Thymus (tissue), 11 donors: Measurements from ENCODE around the gene KRT76. TPM values are rescaled to one million over a fixed set of nuclear protein-coding genes. Genes with fewer than 3 reads are reported as not detected.

Experiments used
- DNase-seq, 9 donors: peaks; one replicate each; pipeline ENCODE4 v3.0.0-alpha.2; 2013; ENCODE audit warnings: low spot score in 9 of 9, low read depth in 6 of 9, missing footprints in 1 of 9
- H3K27ac ChIP-seq, 2 donors: one replicate each; pipeline ENCODE4 v1.5.1; 2013; ENCODE audit warnings: control low read depth in 1 of 2, low read depth in 1 of 2, low read length in 1 of 2, mild to moderate bottlenecking in 1 of 2, moderate library complexity in 1 of 2
- H3K27me3 ChIP-seq, 2 donors: one replicate each; pipeline ENCODE4 v1.5.1; 2013; ENCODE audit warnings: low read length in 1 of 2; ENCODE audit not compliant: control insufficient read depth in 2 of 2, insufficient read depth in 1 of 2
- H3K36me3 ChIP-seq, 2 donors: one replicate each; pipeline ENCODE4 v1.5.1; 2013; ENCODE audit warnings: low read length in 1 of 2, mild to moderate bottlenecking in 1 of 2, moderate library complexity in 1 of 2; ENCODE audit not compliant: control insufficient read depth in 2 of 2, insufficient read depth in 2 of 2
- H3K4me1 ChIP-seq, 2 donors: one replicate each; pipeline ENCODE4 v1.5.1; 2013; ENCODE audit warnings: low read length in 2 of 2; ENCODE audit not compliant: control insufficient read depth in 2 of 2, insufficient read depth in 2 of 2
- H3K4me3 ChIP-seq, 2 donors: one replicate each; pipeline ENCODE4 v1.5.1; 2013; ENCODE audit warnings: low read length in 2 of 2, control low read depth in 1 of 2, mild to moderate bottlenecking in 1 of 2
- H3K9me3 ChIP-seq, 2 donors: one replicate each; pipeline ENCODE4 v1.5.1; 2013; ENCODE audit warnings: low read length in 1 of 2, mild to moderate bottlenecking in 1 of 2; ENCODE audit not compliant: control insufficient read depth in 2 of 2, insufficient read depth in 1 of 2
- WGBS: extraction: QIAGEN DNeasy Blood & Tissue Kit; methylation state at CpG from one replicate; pipeline ENCODE4 v1.1.7; 2013; 5-methylcytosine and 5-hydroxymethylcytosine counted together
- polyA plus RNA-seq: library from polyadenylated mRNA; stranded (reverse); fragments of 200-250 nt; gene quantifications from one replicate; pipeline ENCODE4 v1.2.3, GENCODE V29; 2013
- total RNA-seq: library from RNA; stranded (reverse); fragments of 120-200 nt; gene quantifications from one replicate; pipeline ENCODE4 v1.2.4, GENCODE V29; 2013
- donor health status: healthy.

The KRT76 gene
- total and polyA plus RNA-seq, 2 donors = 0.14 to 0.91 TPM

DNA sequence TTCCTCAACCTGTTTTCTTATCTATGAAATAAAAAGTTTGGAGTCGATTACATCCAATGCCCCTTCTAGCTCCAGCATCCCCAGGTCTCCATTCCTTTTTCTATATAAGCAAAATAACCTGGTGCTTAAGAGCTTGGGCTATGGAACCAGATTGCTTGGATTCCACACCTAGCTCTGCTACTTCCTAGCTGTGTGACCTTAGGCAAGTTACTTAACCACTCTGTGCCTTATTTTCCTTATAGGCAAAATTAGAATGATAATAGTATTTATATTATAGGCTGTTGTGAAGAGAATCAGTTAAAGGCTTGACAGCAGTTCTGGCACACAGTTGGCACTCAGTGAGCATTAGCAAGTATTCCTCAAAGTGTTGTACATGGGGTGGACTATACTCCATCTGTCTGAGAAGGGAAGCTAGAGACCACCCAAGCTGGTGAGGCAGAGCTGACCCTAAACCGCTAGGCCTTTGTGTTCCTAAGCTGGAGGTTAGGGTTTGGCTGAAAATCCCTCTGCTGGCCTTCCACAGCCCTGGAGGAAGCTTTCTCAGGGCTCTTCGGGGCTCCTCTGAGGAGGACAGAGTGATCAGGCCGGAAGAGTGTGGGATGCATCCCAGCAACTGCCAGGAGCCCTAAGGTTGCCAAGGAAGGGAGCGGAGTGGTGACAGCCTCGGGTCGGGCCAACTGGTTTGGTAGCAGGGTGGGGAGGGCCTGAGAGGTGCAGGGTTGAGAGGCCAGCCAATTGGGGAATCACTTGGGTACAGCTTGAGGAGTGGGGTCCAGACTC lies 42.8 kb upstream of the KRT76 start:
- Histone ChIP-seq H3K27me3 (peaks cover 0 to 10% of the 10 kb centered on the region in 2 donors), H3K4me3 (no peak overlapping the region), H3K9me3 (no peaks in the 10 kb centered on the region), H3K36me3 (no peaks in the 10 kb centered on the region), H3K4me1 (peaks cover 0 to 2% of the 10 kb centered on the region in 2 donors), H3K27ac (no peak overlapping the region)
- WGBS = 94% methylated on average over 7 of the region's 7 CpGs
- no peak for DNase-seq

DNA sequence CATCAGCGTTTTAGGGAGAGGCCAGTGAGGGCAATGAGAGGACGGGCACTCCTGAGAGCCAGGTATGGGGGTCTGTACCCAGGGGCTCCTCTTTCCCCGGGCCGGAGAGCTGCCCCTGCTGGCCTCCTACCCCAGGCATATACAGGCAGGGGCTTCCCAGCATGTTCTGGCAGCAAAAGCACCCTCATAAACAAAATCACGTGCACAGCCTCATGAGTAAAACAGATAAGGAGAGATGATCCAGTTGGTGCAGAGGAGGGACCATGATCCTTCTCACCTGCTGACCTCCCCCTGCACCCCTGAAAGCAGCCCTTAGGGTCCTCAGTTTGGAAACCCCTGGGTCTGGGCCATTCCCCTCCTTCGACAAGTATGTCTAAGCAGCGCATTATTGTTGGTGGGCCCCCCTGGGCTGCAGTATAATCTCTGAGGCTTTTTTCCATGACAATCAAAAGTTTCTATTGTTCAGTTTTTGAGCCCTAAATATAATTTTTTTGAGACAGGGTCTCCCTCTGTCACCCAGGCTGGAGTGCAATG lies 41.8 kb upstream of the KRT76 start:
- H3K27ac ChIP-seq = no peak overlapping the region
- no peaks in the 10 kb centered on the region for H3K36me3 ChIP-seq
- H3K9me3 ChIP-seq = no peaks in the 10 kb centered on the region
- no peak overlapping the region for H3K4me3 ChIP-seq
- H3K27me3 ChIP-seq = peaks cover 0 to 10% of the 10 kb centered on the region in 2 donors
- WGBS = 81% methylated on average over 7 of the region's 7 CpGs
- H3K4me1 ChIP-seq = peaks cover 0 to 2% of the 10 kb centered on the region in 2 donors
- no peak for DNase-seq

DNA sequence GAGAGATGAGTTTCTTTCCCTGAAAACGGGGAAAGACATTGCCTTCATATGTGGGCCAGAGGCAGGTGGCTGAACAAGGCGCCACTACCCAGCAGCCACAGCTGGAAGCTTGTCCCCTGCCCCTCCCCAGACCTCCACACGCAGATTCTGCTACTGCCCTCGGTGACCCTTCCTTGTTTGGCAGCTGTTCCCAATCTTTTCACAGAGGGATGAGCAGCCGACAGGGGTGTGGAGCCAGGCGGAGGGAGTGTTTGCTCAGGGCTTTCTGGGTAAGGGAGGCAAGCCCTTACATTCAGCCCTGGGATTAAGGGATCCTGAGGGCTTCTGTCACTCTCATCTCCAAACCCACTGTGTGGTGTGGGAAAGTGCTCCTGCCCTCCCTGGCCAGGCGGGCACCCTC lies 41.2 kb upstream of the KRT76 start:
- Histone ChIP-seq H3K9me3 (no peaks in the 10 kb centered on the region), H3K36me3 (no peaks in the 10 kb centered on the region), H3K27me3 (peaks cover 0 to 11% of the 10 kb centered on the region in 2 donors), H3K27ac (no peak overlapping the region), H3K4me1 (peaks cover 0 to 2% of the 10 kb centered on the region in 2 donors), H3K4me3 (no peak overlapping the region)
- WGBS = 63% methylated on average over 7 of the region's 7 CpGs
- no peak for DNase-seq

DNA sequence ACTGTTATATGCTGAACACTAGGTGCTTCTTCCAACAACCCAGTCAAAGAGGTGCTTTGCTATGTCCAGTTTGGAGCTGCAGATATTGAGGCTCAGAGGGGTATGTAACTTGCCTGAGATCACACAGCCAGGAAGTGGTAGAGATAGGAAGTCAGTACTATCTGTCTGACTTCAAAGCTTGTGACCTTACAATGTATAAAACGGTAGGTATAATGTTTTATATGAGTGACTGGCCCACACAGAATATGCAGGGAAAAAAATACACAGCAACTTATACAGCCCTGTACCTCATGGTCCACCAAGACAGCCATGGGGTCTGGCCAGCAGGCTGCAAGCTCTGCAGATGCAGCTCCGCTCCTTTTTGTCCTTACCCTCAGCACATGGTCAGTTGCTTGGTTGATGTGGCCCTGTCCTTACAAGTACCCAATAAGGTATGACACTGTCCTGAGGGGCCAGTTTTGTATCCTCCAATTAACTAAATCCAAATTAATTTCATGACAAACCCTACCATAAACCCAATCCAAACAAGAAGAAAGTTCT lies 40.6 kb upstream of the KRT76 start:
- Histone ChIP-seq H3K9me3 (no peaks in the 10 kb centered on the region), H3K4me3 (no peak overlapping the region), H3K27ac (no peak overlapping the region), H3K27me3 (peaks cover 0 to 12% of the 10 kb centered on the region in 2 donors), H3K4me1 (peaks cover 0 to 2% of the 10 kb centered on the region in 2 donors), H3K36me3 (no peaks in the 10 kb centered on the region)
- no peak for DNase-seq
- 79% methylated on average over 2 of the region's 2 CpGs for WGBS

DNA sequence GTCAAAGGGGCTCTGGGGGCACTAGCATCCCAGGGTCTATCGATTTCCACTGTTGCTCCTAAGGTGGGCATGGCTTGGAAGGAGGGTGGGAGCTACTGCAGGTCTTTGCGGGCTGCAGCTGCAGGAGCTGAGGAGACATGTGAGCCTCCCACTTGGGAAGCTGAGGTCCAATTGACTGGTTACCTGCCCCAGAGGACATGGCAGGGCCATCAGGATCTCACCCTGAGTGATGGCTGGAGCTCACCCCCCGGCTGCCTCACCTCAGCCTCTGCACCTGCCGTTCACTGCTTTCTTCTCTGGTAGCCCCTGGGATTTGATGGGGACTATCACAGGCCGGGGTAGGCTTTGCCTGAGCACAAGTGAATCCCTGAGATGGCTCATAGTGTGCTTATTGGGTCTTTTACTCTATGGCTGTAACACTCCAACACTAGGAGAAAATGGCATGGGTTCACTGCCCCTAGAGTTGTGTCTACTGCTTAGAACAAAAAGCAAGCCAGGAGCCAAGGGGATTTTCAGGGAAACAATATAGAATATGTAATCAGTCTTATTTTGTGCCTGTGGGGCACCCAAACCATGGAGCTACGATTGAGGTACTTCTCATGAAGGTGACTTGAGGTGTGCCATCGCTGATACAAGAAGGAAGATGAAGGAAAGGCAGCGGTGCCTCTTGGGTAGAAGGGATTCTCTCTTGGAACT lies 40.0 kb upstream of the KRT76 start:
- Histone ChIP-seq H3K27me3 (peaks cover 0 to 12% of the 10 kb centered on the region in 2 donors), H3K4me3 (no peak overlapping the region), H3K9me3 (no peaks in the 10 kb centered on the region), H3K27ac (no peak overlapping the region), H3K36me3 (no peaks in the 10 kb centered on the region), H3K4me1 (no peaks in the 10 kb centered on the region)
- WGBS = 94% methylated on average over 8 of the region's 8 CpGs
- no peak for DNase-seq

DNA sequence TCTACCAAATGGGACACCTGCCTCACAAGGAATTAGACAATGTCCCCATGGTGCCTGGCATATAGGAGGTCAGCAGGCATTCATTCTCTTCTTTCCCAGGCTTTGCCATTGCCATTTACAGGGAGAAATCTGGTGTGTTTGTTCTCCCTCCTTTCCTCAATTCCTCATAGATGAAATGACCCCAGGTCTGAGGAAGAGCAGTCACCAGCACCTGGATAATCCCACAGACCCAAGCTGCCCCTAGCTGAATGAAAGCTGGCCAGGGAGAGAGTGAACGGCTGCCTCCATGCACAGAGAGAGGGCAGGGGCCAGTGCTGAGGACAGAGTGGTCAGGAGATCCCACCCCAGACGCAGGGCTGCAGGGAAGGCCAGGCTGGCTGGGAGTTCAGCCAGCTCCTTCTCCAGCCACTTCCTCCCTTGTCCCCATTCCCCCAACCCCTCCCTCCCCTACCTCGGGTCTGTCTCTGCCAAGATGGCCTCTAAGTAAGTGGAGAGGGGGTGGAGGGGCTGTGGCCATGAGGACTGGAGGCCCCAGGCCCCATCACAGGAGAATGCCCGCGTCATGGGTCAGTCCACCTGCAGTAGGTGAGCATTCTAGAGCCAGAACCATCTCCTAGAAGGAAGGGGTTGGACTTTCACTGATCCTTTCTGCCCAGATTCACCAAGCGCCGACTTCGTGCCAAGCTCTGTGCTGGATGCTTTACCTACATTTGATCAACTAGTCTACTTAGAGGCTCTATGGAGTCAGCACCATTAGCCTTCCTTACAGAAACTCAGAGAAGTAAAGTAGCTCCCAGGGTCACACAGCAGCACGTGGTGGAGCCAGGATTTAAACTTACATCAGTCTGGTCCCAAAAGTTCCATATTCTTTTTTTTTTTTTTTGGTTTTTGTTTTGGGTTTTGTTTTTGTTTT lies 38.8 kb upstream of the KRT76 start:
- no peaks in the 10 kb centered on the region for H3K36me3 ChIP-seq
- no peaks in the 10 kb centered on the region for H3K9me3 ChIP-seq
- no peaks in the 10 kb centered on the region for H3K4me1 ChIP-seq
- 81% methylated on average over 9 of the region's 9 CpGs for WGBS
- peaks cover 0 to 15% of the 10 kb centered on the region in 2 donors for H3K27me3 ChIP-seq
- no peak overlapping the region for H3K4me3 ChIP-seq
- H3K27ac ChIP-seq = no peak overlapping the region
- no peak for DNase-seq

DNA sequence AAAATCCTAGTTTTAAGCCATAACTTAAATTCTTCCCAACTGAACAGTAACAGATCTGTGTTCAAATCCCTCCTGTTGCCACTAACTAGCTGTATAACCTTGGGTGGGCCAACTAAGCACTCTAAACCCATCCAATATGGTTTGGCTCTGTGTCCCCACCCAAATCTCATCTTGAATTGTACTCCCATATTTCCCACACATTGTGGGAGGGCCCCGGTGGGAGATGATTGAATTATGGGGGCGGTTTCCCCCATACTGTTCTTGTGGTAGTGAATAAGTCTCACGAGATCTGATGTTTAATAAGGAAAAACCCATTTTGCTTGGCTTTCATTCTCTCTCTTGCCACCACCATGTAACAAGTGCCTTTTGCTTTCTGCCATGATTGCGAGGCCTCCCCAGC lies 38.0 kb upstream of the KRT76 start:
- DNase-seq = no peak
- 96% methylated on average over 4 of the region's 4 CpGs for WGBS
- Histone ChIP-seq H3K27me3 (peaks cover 0 to 14% of the 10 kb centered on the region in 2 donors), H3K36me3 (no peaks in the 10 kb centered on the region), H3K4me3 (no peak overlapping the region), H3K27ac (no peak overlapping the region), H3K9me3 (no peaks in the 10 kb centered on the region), H3K4me1 (no peaks in the 10 kb centered on the region)

DNA sequence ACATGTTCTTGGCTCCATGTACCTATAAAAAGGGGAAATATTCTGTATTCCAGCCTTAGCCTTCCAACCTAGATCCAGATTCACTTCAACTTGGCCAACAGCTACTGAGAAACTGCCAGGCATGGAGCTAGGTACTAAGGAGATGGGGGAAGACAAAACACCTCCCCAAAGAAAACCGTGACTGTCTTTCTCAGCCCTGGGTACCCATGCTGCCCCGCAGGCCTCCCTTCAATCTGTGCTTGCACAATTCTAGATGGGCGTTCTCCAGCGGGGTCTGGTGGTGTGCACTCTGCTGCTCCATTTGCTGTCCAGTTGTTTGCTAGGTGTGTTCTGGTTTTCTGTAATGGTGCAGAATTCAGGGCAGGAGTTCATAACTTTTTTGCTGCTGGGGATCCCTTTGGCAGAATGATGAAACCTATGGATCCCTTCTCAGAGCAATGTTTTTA lies 37.6 kb upstream of the KRT76 start:
- Histone ChIP-seq H3K4me1 (no peaks in the 10 kb centered on the region), H3K27me3 (peaks cover 0 to 13% of the 10 kb centered on the region in 2 donors), H3K36me3 (no peaks in the 10 kb centered on the region), H3K4me3 (no peak overlapping the region), H3K27ac (no peak overlapping the region), H3K9me3 (no peaks in the 10 kb centered on the region)
- WGBS = 84% methylated on average over 4 of the region's 4 CpGs
- DNase-seq = no peak
